ENCODE measurements around the gene LIN37. TPM values are rescaled to one million over a fixed set of nuclear protein-coding genes. Genes with fewer than 3 reads are reported as not detected.

The LIN37 gene
- total RNA-seq, 1 experiment from 2014 or later, result 5.9 TPM

DNA sequence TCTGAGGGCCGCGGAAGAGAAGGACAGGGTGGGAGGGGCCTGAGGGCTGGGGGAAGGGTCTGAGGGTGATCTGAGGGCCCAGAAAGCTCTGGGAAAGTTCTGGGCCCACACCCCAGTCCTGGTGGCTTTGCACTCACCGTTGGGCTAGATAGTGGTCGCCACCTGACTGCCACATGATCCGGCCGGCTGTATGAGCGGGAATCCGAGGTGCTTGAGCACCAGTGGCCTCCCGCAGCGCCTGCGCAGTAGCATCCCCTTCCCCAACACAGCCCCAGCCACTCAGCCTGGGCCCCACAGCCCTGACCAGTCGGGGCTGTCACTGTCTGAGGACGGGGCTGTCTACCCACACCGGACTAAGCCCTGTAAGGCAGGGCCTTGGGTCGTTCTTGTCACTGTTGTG is 49.3 kb downstream of the LIN37 start:
- Histone ChIP-seq H2AFZ (ENCODE audit: low read length) (no peak overlapping the region), H2BK5ac (ENCODE audit: insufficient read length, low read length) (no peak overlapping the region), H4K5ac (ENCODE audit: insufficient read length, low read depth, low read length) (no peak overlapping the region), H3K9me3 (ENCODE audit: control insufficient read depth, low read depth, low read length) (no peaks in the 10 kb centered on the region), H2BK120ac (ENCODE audit: low read depth, low read length, poor library complexity, severe bottlenecking) (no peak overlapping the region), H3K23me2 (ENCODE audit: insufficient read length, low read depth, low read length, poor library complexity, severe bottlenecking) (peaks cover 5% of the 10 kb centered on the region), H3K4ac (ENCODE audit: low read depth, low read length) (no peak overlapping the region), H3K79me1 (ENCODE audit: insufficient read depth, low read depth, low read length, poor library complexity, severe bottlenecking) (no peaks in the 10 kb centered on the region), H2BK12ac (ENCODE audit: insufficient read length, low read depth, low read length) (no peak overlapping the region), H2AK5ac (ENCODE audit: insufficient read length, low read length) (no peak overlapping the region), H3T11ph (ENCODE audit: low read length) (no peak overlapping the region), H2BK20ac (ENCODE audit: low read depth, low read length, poor library complexity, severe bottlenecking) (no peak overlapping the region), H4K91ac (ENCODE audit: insufficient read length, low read depth, low read length) (no peak overlapping the region), H3K18ac (ENCODE audit: insufficient read length, low read depth, low read length) (no peak overlapping the region), H3K56ac (ENCODE audit: insufficient read length, low read depth, low read length) (no peak overlapping the region), H3K23ac (ENCODE audit: insufficient read length, low read depth, low read length) (no peak overlapping the region), H3K4me1 (ENCODE audit: insufficient read depth, low read length) (0 out of 2 replicates have a peak, but pooled peaks cover 2% of the 10 kb centered on the region), H3K27ac (ENCODE audit: insufficient read length, low read depth, low read length) (no peak overlapping the region), H3K27me3 (ENCODE audit: insufficient read depth, low read length) (peaks cover 3% of the 10 kb centered on the region; the same call in 1 of the 2 replicates), H3K79me2 (ENCODE audit: insufficient read depth, low read length) (no peaks in the 10 kb centered on the region), H4K8ac (replicated peaks; ENCODE audit: insufficient read length, low read depth, low read length) (no peak overlapping the region), H3K4me2 (ENCODE audit: insufficient read depth, insufficient read length, low read length) (peak overlapping the region; percentile 51), H4K20me1 (ENCODE audit: control insufficient read depth, insufficient read depth, insufficient read length) (no peaks in the 10 kb centered on the region), H3K9ac (ENCODE audit: extremely low read depth, insufficient read length, low read length) (no peak overlapping the region), H2BK15ac (ENCODE audit: low read depth, low read length) (no peak overlapping the region), H3K14ac (ENCODE audit: insufficient read depth, low read length) (no peak overlapping the region)
- peaks cover 52% of the 10 kb centered on the region for H3K27me3 Mint-ChIP-seq (ENCODE audit: low read depth)
- H3K36me3 Mint-ChIP-seq (ENCODE audit: insufficient read depth in 1 of 3, low read depth in 3 of 3), result no peaks in the 10 kb centered on the region
- WGBS (ENCODE audit: extremely low coverage, insufficient read length, low lambda C conversion rate), result no CpG with 5 or more reads among the region's 15 CpGs
- H3K4me3 Mint-ChIP-seq, result peak overlapping the region; percentile 46 to 79
- TF ChIP-seq CTCF (conservative IDR thresholded peaks at IDR 0.05), result no peak
- no peak overlapping the region for H3K27ac Mint-ChIP-seq
- H3K9me3 Mint-ChIP-seq, result no peaks in the 10 kb centered on the region; a peak in 2 of 5 replicates
- peak; percentile 77 for DNase-seq
- H3K4me1 Mint-ChIP-seq, result peaks cover 8 to 16% of the 10 kb centered on the region in 2 experiments

Measured in H9 (cell line).